K562 (cell line): ENCODE measurements around the gene PTGES3. TPM values are rescaled to one million over a fixed set of nuclear protein-coding genes. Genes with fewer than 3 reads are reported as not detected.
A peak's percentile ranks its signal among the peaks of the same experiment; 100 is the strongest.

Experiments
- E2F4 ChIP-seq: sonication (generic); formaldehyde crosslinking; IDR thresholded peaks from 2 replicates; pipeline ENCODE4 v1.8.0; 2022; ENCODE audit warnings: mild to moderate bottlenecking, low read depth, missing genetic modification reagents
- GABPB2 ChIP-seq: fragments of 250-450 bp; sonication (Bioruptor Pico); conservative IDR thresholded peaks from 2 replicates; pipeline ENCODE4 v1.5.1; 2021; ENCODE audit warnings: mild to moderate bottlenecking
- GMEB1 ChIP-seq: fragments of 250-450 bp; sonication (Bioruptor Pico); IDR thresholded peaks from 2 replicates; pipeline ENCODE4 v1.4.0; 2020; ENCODE audit warnings: mild to moderate bottlenecking
- KDM1A ChIP-seq, 2 experiments: fragments of 450-650 bp; IDR thresholded peaks; 2 replicates each; pipeline ENCODE4 v1.6.1; 2016; ENCODE audit warnings: mild to moderate bottlenecking in 2 of 2
- MED1 ChIP-seq: sonication (generic); formaldehyde crosslinking; IDR thresholded peaks from 2 replicates; pipeline ENCODE4 v1.8.1; 2023; ENCODE audit warnings: missing genetic modification reagents, borderline replicate concordance
- OTX1 ChIP-seq: fragments of 450-650 bp; formaldehyde crosslinking; IDR thresholded peaks from 2 replicates; pipeline ENCODE4 v1.4.0; 2022; ENCODE audit warnings: mild to moderate bottlenecking
- POU5F1 ChIP-seq: fragments of 150-350 bp; IDR thresholded peaks from 2 replicates; pipeline ENCODE4 v1.6.1; 2014; ENCODE audit warnings: borderline replicate concordance, low read length, low read depth, mild to moderate bottlenecking; ENCODE audit not compliant: partially characterized antibody
- RFX1 ChIP-seq: fragments of 450-650 bp; IDR thresholded peaks from 2 replicates; pipeline ENCODE4 v1.6.1; 2016; ENCODE audit warnings: mild to moderate bottlenecking, moderate library complexity
- SETDB1 ChIP-seq: IDR thresholded peaks from one replicate; pipeline ENCODE4 v1.6.1; 2012; ENCODE audit warnings: low read length, control low read depth, inconsistent platforms
- SIRT6 ChIP-seq: IDR thresholded peaks from one replicate; pipeline ENCODE4 v1.6.1; 2012; ENCODE audit warnings: low read depth, mild to moderate bottlenecking, control low read depth, inconsistent platforms, low read length, moderate library complexity
- SMARCA4 ChIP-seq: fragments of 450-650 bp; IDR thresholded peaks from 2 replicates; pipeline ENCODE4 v1.6.1; 2016
- SRSF7 ChIP-seq: fragments of 200-400 bp; formaldehyde crosslinking; optimal IDR thresholded peaks from 2 replicates; pipeline ENCODE3; 2017; ENCODE audit warnings: mild to moderate bottlenecking, low read depth, low read length
- UBTF ChIP-seq, 2 experiments: IDR thresholded peaks; 2 replicates each; pipeline ENCODE4 v1.6.1; 2012; ENCODE audit warnings: improper control_type of control experiment in 2 of 2, low read depth in 2 of 2, low read length in 2 of 2, borderline replicate concordance in 1 of 2
- YBX1 ChIP-seq: fragments of 450-650 bp; IDR thresholded peaks from 2 replicates; pipeline ENCODE4 v1.7.1; 2016; ENCODE audit warnings: mild to moderate bottlenecking
- ZBTB49 ChIP-seq: sonication (generic); formaldehyde crosslinking; IDR thresholded peaks from 2 replicates; pipeline ENCODE4 v1.8.0; 2022; ENCODE audit warnings: missing genetic modification reagents, mild to moderate bottlenecking, borderline replicate concordance
- ZNF354B ChIP-seq: fragments of 250-450 bp; sonication (Bioruptor Pico); IDR thresholded peaks from 2 replicates; pipeline ENCODE4 v1.4.0; 2020
- ZNF444 ChIP-seq: fragments of 250-450 bp; sonication (Bioruptor Pico); IDR thresholded peaks from 2 replicates; pipeline ENCODE4 v1.4.0; 2020; ENCODE audit warnings: mild to moderate bottlenecking, moderate library complexity
- ZNF655 ChIP-seq: fragments of 250-450 bp; sonication (Bioruptor Pico); IDR thresholded peaks from 2 replicates; pipeline ENCODE4 v1.5.0; 2021
- polyA plus RNA-seq, 8 experiments: library from polyadenylated mRNA; depleted of rRNA in 4 of 8; stranded (reverse) in 5 of 8; unstranded in 3 of 8; fragments of >200 nt; fragmentation: Nextera tagmentation in 2 of 8; fragmentation: Illumina TruSeq in 1 of 8; extraction: Ambion mirVana in 2 of 8; extraction: Trizol in 1 of 8; gene quantifications; 2 replicates each; pipeline versions ENCODE4 v1.2.1 to v1.2.3, GENCODE V29; 2011 to 2014; ENCODE audit warnings: inconsistent platforms in 1 of 8, missing spikeins in 1 of 8
- total RNA-seq, 7 experiments: library from RNA; depleted of rRNA in 6 of 7; stranded (reverse); fragments of >200 nt in 6 of 7; fragmentation: Illumina TruSeq in 2 of 7; extraction: Trizol in 2 of 7; gene quantifications; 2 replicates each; pipeline versions ENCODE4 v1.2.1 to v1.2.3, GENCODE V29; 2011 to 2021; ENCODE audit warnings: low replicate concordance in 1 of 7

Gene PTGES3
- total and polyA plus RNA-seq, 9 of the 15 experiments (the other 6 are each of a cell fraction or from before 2014, with no cell fraction given) = 163 to 501 (median 213) TPM

GRCh38 chr12:56724972-56725722 is 37.1 kb upstream of the PTGES3 start, which contains the start of gene NACA (continued):
- TF ChIP-seq POU5F1 = no peak
- no peak for TF ChIP-seq YBX1
- TF ChIP-seq SETDB1 = no peak
- no peak for TF ChIP-seq RFX1
- no peak for TF ChIP-seq ZNF655
- TF ChIP-seq ZNF354B (CRISPR knock-in tag) = no peak
- no peak for TF ChIP-seq GABPB2 (CRISPR knock-in tag)
- no peak for TF ChIP-seq E2F4 (CRISPR knock-in tag)
- TF ChIP-seq SIRT6 = no peak
- peak; percentile 91 for TF ChIP-seq GMEB1
- TF ChIP-seq KDM1A (IDR thresholded peaks at IDR 0.05) = no peak
- TF ChIP-seq OTX1 (CRISPR knock-in tag) = 0 out of 2 replicates have a peak, but pooled peaks have one; percentile 12
- TF ChIP-seq UBTF (IDR thresholded peaks at IDR 0.05; ENCODE audit: borderline replicate concordance in 1 of 2, low read depth in 2 of 2, low read length in 2 of 2) = peak in 1 of 2 experiments; percentile 17; a peak in 1 of 4 replicates
- TF ChIP-seq SMARCA4 = no peak
- 0 out of 2 replicates have a peak, but pooled peaks have one; percentile 30 for TF ChIP-seq ZBTB49 (CRISPR knock-in tag)
- no peak for TF ChIP-seq SRSF7
- no peak for TF ChIP-seq ZNF444 (CRISPR knock-in tag)
- no peak for TF ChIP-seq MED1
